Stimulated activated CD4-positive, alpha-beta T cell treated with anti-CD3 and anti-CD28 coated beads, Interleukin-2, amount 100 ng/mL, for 4 hours (primary cell): ENCODE measurements around the gene POGK.
"Not testable (repeated sequence)": the region's sequence is repeated elsewhere in the genome, so short reads cannot be mapped to it uniquely, and the experiment has no call there.

Source experiments
- DNase-seq: peaks from one replicate; pipeline ENCODE4 v3.0.0-alpha.2; 2020; ENCODE audit warnings: low read depth

Gene POGK

GRCh38 chr1:166838766-166839599 is at the start of gene POGK:
Gene POGK (plus strand): TSS chr1:166839475. CDS start chr1:166840957, 1,482 bp downstream.
- DNase-seq = peak; percentile 73

GRCh38 chr1:166796620-166797236 is 42.5 kb upstream of the POGK start:
- DNase-seq = no peak

GRCh38 chr1:166808952-166809351 is 30.3 kb upstream of the POGK start:
- no peak for DNase-seq

- no peak for DNase-seq
Observed at GRCh38 chr1:166811691-166812090, 27.6 kb upstream of the POGK start.

GRCh38 chr1:166813508-166814223 is 25.6 kb upstream of the POGK start:
- no peak for DNase-seq

GRCh38 chr1:166814611-166815010 is 24.7 kb upstream of the POGK start:
- DNase-seq = no peak

GRCh38 chr1:166819974-166820373 is 19.3 kb upstream of the POGK start:
- no peak for DNase-seq

GRCh38 chr1:166822385-166822784 is 16.9 kb upstream of the POGK start:
- no peak for DNase-seq

- no peak for DNase-seq
Observed at GRCh38 chr1:166827426-166827825, 11.8 kb upstream of the POGK start.

- DNase-seq = not testable (repeated sequence)
Observed at GRCh38 chr1:166829762-166830161, 9.5 kb upstream of the POGK start.

- no peak for DNase-seq
Observed at GRCh38 chr1:166836733-166837132, 2.5 kb upstream of the POGK start.

- peak; percentile 44 for DNase-seq
Observed at GRCh38 chr1:166839600-166840308, 479 bp downstream of the POGK start.

GRCh38 chr1:166840309-166841274 is 1.3 kb downstream of the POGK start:
- DNase-seq = no peak

GRCh38 chr1:166843322-166843721 is 4.0 kb downstream of the POGK start:
- no peak for DNase-seq

GRCh38 chr1:166843769-166844596 is 4.7 kb downstream of the POGK start:
- no peak for DNase-seq

- DNase-seq = no peak
Observed at GRCh38 chr1:166844791-166845190, 5.5 kb downstream of the POGK start.

GRCh38 chr1:166848193-166848592 is 8.9 kb downstream of the POGK start:
- no peak for DNase-seq

GRCh38 chr1:166849135-166849534 is 9.9 kb downstream of the POGK start:
- DNase-seq = no peak

- DNase-seq = no peak
Observed at GRCh38 chr1:166852918-166853317, 13.6 kb downstream of the POGK start.

GRCh38 chr1:166855558-166855957 is 16.3 kb downstream of the POGK start:
- no peak for DNase-seq
